AG10803 (cell line): Measurements from ENCODE around the gene THAP4.

Experiments
- DNase-seq: peaks from one replicate; pipeline ENCODE4 v3.0.0; 2010; ENCODE audit warnings: low read depth
- H3K4me3 ChIP-seq: 2 replicates; pipeline ENCODE4 v1.5.1; 2011; ENCODE audit warnings: mild to moderate bottlenecking, low read length, control low read depth
- CTCF ChIP-seq: conservative IDR thresholded peaks from 2 replicates; pipeline ENCODE4 v1.5.1; 2011; ENCODE audit warnings: mild to moderate bottlenecking, low read length, control low read depth, inconsistent platforms

The THAP4 gene

DNA sequence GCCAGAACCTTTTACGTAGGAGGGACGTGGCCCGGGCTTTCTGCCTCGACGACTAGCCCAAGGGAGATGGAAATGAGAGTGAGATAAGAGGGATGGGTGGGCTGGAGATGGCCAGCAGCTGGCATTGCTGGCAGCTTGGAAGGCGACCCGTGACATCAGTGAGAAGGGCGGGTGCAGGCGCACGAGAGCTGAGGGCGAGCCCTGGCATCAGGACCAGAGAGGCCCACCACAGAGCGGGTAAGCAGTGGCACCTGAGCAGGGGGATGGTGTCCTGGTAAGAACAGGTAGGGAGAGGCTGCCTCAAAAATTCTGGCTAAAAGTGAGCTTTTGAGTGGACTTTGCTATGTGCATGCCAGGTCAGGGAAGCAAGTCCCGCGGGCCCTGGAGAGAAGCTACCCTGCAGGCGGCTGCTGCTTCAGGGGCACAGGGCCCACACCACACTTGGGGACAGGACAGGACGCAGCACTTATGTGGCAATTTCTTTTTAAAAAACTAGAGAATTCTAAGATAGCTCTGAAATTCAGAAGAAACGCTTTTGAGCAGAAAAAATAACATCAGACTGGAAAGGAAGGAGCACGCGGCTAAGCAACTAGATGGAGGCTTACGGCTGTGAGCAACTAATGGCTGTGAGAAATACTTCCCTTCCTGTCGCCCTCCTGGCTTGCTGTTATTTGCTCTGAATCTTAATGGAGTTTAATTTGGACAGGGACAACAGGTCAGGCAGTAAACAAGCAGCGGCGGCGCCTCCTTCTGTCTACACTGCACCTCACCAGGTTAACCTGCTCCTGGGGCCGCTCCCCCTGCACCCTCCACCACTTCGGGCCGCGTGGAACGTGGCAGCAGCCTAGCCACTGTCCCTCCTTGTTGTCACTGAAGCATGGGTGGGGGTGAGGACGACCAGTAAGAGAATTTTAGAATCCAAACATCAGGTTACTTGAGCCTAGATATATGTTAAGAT is 20.5 kb downstream of the THAP4 start:
- no peak for TF ChIP-seq CTCF
- no peak for DNase-seq
- no peak overlapping the region for H3K4me3 ChIP-seq

DNA sequence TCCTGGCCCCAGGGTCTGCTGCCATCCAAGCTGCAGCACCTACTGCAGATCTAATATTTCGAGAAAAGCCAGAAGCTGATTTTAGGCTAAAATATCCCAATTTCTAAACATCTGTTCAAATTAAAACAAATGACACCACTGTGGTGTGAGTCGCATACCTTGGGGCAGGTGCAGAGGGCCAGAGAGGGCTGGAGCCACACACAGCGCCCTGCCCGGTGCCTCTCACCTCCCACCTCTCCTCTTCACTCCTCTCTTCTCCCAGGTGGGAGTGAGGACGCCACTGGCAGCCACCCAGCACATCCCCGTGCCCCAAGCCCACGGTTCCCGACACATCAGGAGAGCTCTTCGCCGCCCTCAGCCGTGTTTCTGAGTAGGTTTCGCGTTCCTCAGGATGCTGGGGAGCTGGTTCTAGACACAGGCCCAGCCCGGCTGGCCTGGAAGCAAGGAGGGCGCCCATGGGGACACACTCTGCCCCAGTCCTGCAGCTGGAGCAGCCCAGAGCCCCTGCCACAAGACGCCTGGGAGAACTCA is 21.4 kb downstream of the THAP4 start:
- H3K4me3 ChIP-seq: no peak overlapping the region
- TF ChIP-seq CTCF: no peak
- no peak for DNase-seq

DNA sequence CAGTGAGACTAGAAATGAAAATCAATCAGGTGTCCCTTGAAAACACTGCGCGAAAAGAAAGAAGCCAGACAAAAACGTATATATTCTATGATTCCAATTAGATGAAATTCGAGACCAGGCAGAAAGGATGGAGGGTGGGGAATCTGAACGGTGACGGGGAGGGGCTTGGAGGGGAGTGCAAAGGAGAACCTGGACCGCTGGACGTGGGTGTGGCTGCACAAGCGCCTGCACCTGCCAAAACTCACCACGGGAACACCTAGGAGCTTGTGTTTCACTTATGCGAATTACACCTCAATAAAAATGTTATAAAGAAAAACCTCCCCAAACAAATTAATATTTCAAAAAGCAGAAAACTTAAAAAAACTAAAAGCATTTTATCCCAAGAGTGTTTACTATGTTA is 21.9 kb downstream of the THAP4 start:
- DNase-seq: no peak

DNA sequence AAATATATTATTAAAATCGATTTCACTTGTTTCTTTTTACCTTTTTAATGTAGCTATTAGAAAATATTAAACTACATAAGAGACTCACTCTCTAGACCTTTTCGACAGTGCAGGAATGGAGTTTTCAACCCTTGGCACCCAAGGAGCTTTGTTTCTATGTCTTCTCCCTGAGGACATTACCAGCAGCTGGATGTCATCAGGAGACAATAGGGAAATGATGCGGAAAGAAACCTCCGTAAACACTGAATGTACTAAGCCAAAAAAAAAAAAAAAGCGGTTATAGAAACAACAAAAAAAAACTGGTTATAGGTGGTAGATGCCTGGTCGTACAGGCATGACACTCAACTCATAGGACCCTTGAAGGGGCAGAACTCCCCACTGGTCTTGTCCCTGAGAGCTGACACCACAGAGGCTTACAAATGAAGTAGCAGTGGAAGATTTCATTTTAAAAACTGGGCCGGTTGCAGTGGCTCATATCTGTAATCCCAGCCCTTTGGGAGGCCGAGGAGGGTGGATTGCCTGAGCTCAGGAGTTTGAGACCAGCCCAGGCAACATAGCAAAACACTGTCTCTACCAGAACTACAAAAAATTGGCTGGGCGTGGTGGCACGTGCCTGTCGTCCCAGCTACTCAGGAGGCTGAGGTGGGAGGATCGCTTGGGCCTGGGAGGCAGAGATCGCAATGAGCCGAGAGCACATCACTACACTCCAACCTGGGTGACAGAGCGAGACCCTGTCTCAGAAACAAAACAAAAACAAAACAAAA is 23.8 kb downstream of the THAP4 start:
- peak; percentile 50 for DNase-seq
- no peak overlapping the region for H3K4me3 ChIP-seq

More for the DNA sequence above, 21.9 kb downstream of the THAP4 start:
- H3K4me3 ChIP-seq: no peak overlapping the region
- no peak for TF ChIP-seq CTCF

GRCh38 chr2:241612156-241613016 is 24.6 kb downstream of the THAP4 start:
- DNase-seq: peak; percentile 70
- 0 out of 2 replicates have a peak overlapping the region, but pooled peaks have one; percentile 23 for H3K4me3 ChIP-seq
- TF ChIP-seq CTCF: no peak

More for the DNA sequence above, 23.8 kb downstream of the THAP4 start:
- no peak for TF ChIP-seq CTCF

DNA sequence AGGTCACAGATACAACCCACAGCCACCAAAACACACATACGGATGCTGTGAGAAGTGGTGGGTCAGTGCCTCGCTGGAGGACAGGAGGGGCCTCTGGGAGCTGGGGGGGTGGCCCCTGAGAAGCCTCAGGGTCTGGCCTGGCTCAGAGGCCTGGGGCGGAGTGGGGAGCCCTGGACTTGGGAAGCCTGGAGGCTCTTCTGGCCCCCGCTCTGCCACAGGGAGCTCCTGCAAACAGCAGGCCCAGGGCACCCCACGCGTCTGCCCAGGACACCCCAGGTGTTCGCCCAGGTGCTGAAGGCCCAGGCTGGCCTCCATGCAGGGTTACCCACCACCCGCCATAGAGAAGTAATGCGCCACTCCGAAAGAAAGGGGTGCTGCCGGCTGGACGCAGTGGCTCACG is 25.9 kb downstream of the THAP4 start:
- DNase-seq: no peak
- H3K4me3 ChIP-seq: no peak overlapping the region
- TF ChIP-seq CTCF: no peak
